ENCODE results near the gene ATP10A. TPM values are rescaled to one million over a fixed set of nuclear protein-coding genes. Genes with fewer than 3 reads are reported as not detected.

The ATP10A gene
- total RNA-seq, 4 donors from 2014 or later = 1.6 to 8.2 (median 3.7) TPM

- intact Hi-C loops (cut with DNase I; ENCODE audit: low total_unique reads) = no loop called here
- no peak overlapping the region for H3K4me3 ChIP-seq (ENCODE audit: low read depth, poor library complexity, severe bottlenecking)
- peak in 1 of 2 donors; percentile 82 for DNase-seq (ENCODE audit: low spot score in 2 of 2)
- 82 to 84% methylated on average over 13 of the region's 13 CpGs for WGBS, 2 donors
- TF ChIP-seq CTCF (IDR thresholded peaks at IDR 0.05) = no peak
These were observed 95.6 kb downstream of the ATP10A start for GRCh38 chr15:25767356-25768151.

- peak in 1 of 2 donors; percentile 15 for DNase-seq (ENCODE audit: low spot score in 2 of 2)
- 89 to 90% methylated on average over 7 of the region's 7 CpGs for WGBS, 2 donors
- no peak overlapping the region for H3K4me3 ChIP-seq (ENCODE audit: low read depth, poor library complexity, severe bottlenecking)
- intact Hi-C loops (cut with DNase I; ENCODE audit: low total_unique reads) = no loop called here
- TF ChIP-seq CTCF (IDR thresholded peaks at IDR 0.05) (no peak), POLR2A (IDR thresholded peaks at IDR 0.05) (no peak)
These were observed 96.7 kb downstream of the ATP10A start for GRCh38 chr15:25766417-25766816.

DNA sequence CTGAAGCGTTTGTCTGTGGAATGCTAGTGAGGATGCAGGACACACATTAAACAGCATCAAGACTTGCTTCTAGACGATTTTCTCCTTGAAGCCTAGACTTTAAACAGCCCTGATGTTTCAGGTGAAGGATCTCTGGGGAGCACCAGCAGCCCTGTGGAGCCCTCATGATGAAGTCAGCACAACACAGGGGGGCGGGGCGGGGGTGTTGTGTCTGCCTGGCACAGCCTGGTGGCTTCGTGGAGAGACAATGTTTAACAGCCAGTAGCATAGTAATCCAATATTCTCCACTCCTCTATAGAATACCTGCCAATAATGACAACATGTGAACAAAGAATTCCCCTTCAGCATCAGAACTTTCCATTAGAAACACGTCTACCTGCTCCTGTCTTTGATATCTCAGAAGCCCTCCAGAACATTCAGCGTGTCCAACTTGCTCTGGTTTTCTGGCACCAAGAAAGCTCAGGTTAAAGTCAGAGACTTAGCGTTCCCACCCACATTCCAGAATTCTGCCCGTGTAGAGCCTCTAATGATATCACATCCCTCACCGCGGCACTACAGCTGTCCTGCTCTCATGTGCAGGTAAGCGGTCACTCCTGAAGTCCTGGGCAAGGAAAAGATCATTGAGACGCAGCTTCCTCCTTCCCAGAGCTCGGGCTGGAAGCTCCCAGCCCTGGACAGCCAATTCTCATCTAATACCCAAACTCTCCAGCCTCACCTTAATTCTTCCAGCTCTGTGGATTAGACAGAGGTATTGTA, 98.0 kb downstream of the ATP10A start:
- intact Hi-C loops (cut with DNase I; ENCODE audit: low total_unique reads) = no loop called here
- DNase-seq (ENCODE audit: low spot score in 2 of 2) = peak in 1 of 2 donors; percentile 34
- TF ChIP-seq POLR2A (IDR thresholded peaks at IDR 0.05) = no peak
- TF ChIP-seq CTCF (IDR thresholded peaks at IDR 0.05) = no peak
- H3K4me3 ChIP-seq (ENCODE audit: low read depth, poor library complexity, severe bottlenecking) = no peak overlapping the region
- 65 to 83% methylated on average over 14 of the region's 14 CpGs for WGBS, 2 donors

GRCh38 chr15:25763954-25764353, 99.2 kb downstream of the ATP10A start:
- WGBS, 2 donors = 98% methylated on average over 7 of the region's 7 CpGs
- TF ChIP-seq CTCF (IDR thresholded peaks at IDR 0.05) = no peak
- TF ChIP-seq POLR2A (IDR thresholded peaks at IDR 0.05) = no peak
- intact Hi-C loops (cut with DNase I; ENCODE audit: low total_unique reads) = no loop called here
- no peak overlapping the region for H3K4me3 ChIP-seq (ENCODE audit: low read depth, poor library complexity, severe bottlenecking)
- peak in 1 of 2 donors; percentile 23 for DNase-seq (ENCODE audit: low spot score in 2 of 2)

- intact Hi-C loops (cut with DNase I; ENCODE audit: low total_unique reads) = no loop called here
- 59 to 67% methylated on average over 4 of the region's 4 CpGs for WGBS, 2 donors
- H3K4me3 ChIP-seq (ENCODE audit: low read depth, poor library complexity, severe bottlenecking) = no peak overlapping the region
- DNase-seq (ENCODE audit: low spot score in 2 of 2) = peak in 1 of 2 donors; percentile 56
- TF ChIP-seq POLR2A (IDR thresholded peaks at IDR 0.05) = no peak
- TF ChIP-seq CTCF (IDR thresholded peaks at IDR 0.05) = no peak
These were observed 99.8 kb downstream of the ATP10A start for GRCh38 chr15:25763331-25763751.
